IMR-90 (cell line): Measurements from ENCODE around the gene KIF1B. TPM values are rescaled to one million over a fixed set of nuclear protein-coding genes. Genes with fewer than 3 reads are reported as not detected.

Experiments used
- ATAC-seq: fragments of 200-7000 bp; cut with Tn5 transposase; 2 replicates; pipeline ENCODE4 v1.9.1; 2020; ENCODE audit warnings: low read depth, mild to moderate bottlenecking, moderate library complexity
- BruUV-seq: library from RNA; stranded (reverse); fragments of 400-500 nt; replicated peaks from 2 replicates; lab custom pipeline; 2021; lab: Mats Ljungman, UMichigan
- CTCF ChIA-PET: fragments of 300-600 bp; formaldehyde crosslinking; extraction: SDS; loops from one replicate; lab custom pipeline; 2021; ENCODE audit warnings: antibody characterized with exemption; lab: Yijun Ruan, JAX
- POLR2A ChIA-PET: fragments of 300-600 bp; sonication (Branson Sonifier 250); formaldehyde crosslinking; loops from one replicate; lab custom pipeline; 2022; ENCODE audit warnings: antibody characterized with exemption; ENCODE audit not compliant: unreplicated experiment; lab: Charles Lee
- DNase-seq: peaks from one replicate; pipeline ENCODE4 v3.0.0; 2013
- H2AFZ ChIP-seq: replicated peaks from 2 replicates; pipeline ENCODE3; 2013; ENCODE audit warnings: low read length, mild to moderate bottlenecking; ENCODE audit not compliant: poor library complexity
- H2AK5ac ChIP-seq: 2 replicates; pipeline ENCODE4 v1.6.1; 2013; ENCODE audit warnings: low read depth, low read length, inconsistent platforms
- H2AK9ac ChIP-seq: replicated peaks from 2 replicates; pipeline ENCODE3; 2013; ENCODE audit warnings: mild to moderate bottlenecking, low read depth, low read length, moderate library complexity; ENCODE audit not compliant: poor library complexity
- H2BK120ac ChIP-seq: 2 replicates; pipeline ENCODE4 v1.6.1; 2013; ENCODE audit warnings: low read depth, low read length, inconsistent platforms
- H2BK15ac ChIP-seq: 3 replicates; pipeline ENCODE4 v1.6.1; 2013; ENCODE audit warnings: low read depth, low read length, inconsistent platforms
- H2BK20ac ChIP-seq: 2 replicates; pipeline ENCODE4 v1.6.1; 2013; ENCODE audit warnings: low read depth, mild to moderate bottlenecking, inconsistent platforms, low read length, moderate library complexity
- H2BK5ac ChIP-seq: 2 replicates; pipeline ENCODE4 v1.6.1; 2013; ENCODE audit warnings: mild to moderate bottlenecking, low read depth, low read length, inconsistent platforms; ENCODE audit not compliant: poor library complexity, severe bottlenecking
- H3K14ac ChIP-seq: replicated peaks from 2 replicates; pipeline ENCODE4 v1.6.1; 2013; ENCODE audit warnings: low read depth, low read length, inconsistent platforms
- H3K18ac ChIP-seq: 2 replicates; pipeline ENCODE4 v1.6.1; 2013; ENCODE audit warnings: low read depth, low read length, control low read depth
- H3K23ac ChIP-seq: 2 replicates; pipeline ENCODE4 v1.6.1; 2013; ENCODE audit warnings: low read depth, low read length, inconsistent platforms
- H3K27ac ChIP-seq: 2 replicates; pipeline ENCODE4 v1.5.1; 2013; ENCODE audit warnings: mild to moderate bottlenecking, control low read depth, low read length; ENCODE audit not compliant: insufficient read depth
- H3K27me3 ChIP-seq: 2 replicates; pipeline ENCODE4 v1.6.1; 2013; ENCODE audit warnings: low read length; ENCODE audit not compliant: control insufficient read depth, insufficient read depth
- H3K36me3 ChIP-seq: 2 replicates; pipeline ENCODE4 v1.6.1; 2013; ENCODE audit warnings: low read length, mixed read lengths; ENCODE audit not compliant: control insufficient read depth, insufficient read depth
- H3K4ac ChIP-seq: 2 replicates; pipeline ENCODE4 v1.6.1; 2013; ENCODE audit warnings: low read depth, low read length, inconsistent platforms
- H3K4me1 ChIP-seq: 2 replicates; pipeline ENCODE4 v1.6.1; 2013; ENCODE audit warnings: low read length, mixed read lengths; ENCODE audit not compliant: control insufficient read depth, insufficient read depth
- H3K4me2 ChIP-seq: 2 replicates; pipeline ENCODE4 v1.6.1; 2013; ENCODE audit warnings: low read depth, mild to moderate bottlenecking, control low read depth, low read length, moderate library complexity
- H3K4me3 ChIP-seq: 2 replicates; pipeline ENCODE4 v1.5.1; 2013; ENCODE audit warnings: low read depth, mild to moderate bottlenecking, control low read depth, low read length, moderate library complexity; ENCODE audit not compliant: insufficient read depth
- H3K56ac ChIP-seq: 2 replicates; pipeline ENCODE4 v1.6.1; 2013; ENCODE audit warnings: low read length, inconsistent platforms; ENCODE audit not compliant: insufficient read depth; ENCODE audit errors: extremely low read depth
- H3K79me1 ChIP-seq, 2 experiments: 2 replicates each; pipeline ENCODE4 v1.6.1; 2013; ENCODE audit warnings: low read length in 2 of 2, inconsistent platforms in 1 of 2, low read depth in 1 of 2
- H3K9ac ChIP-seq: 2 replicates; pipeline ENCODE4 v1.6.1; 2013; ENCODE audit warnings: low read depth, low read length, control low read depth
- H3K9me1 ChIP-seq: 2 replicates; pipeline ENCODE4 v1.6.1; 2013; ENCODE audit warnings: low read length, inconsistent platforms; ENCODE audit not compliant: insufficient read depth
- H3K9me3 ChIP-seq: 2 replicates; pipeline ENCODE4 v1.6.1; 2013; ENCODE audit warnings: low read length; ENCODE audit not compliant: control insufficient read depth, insufficient read depth
- H4K20me1 ChIP-seq: 2 replicates; pipeline ENCODE4 v1.6.1; 2013; ENCODE audit warnings: low read length, inconsistent platforms; ENCODE audit not compliant: insufficient read depth
- H4K5ac ChIP-seq: 2 replicates; pipeline ENCODE4 v1.6.1; 2013; ENCODE audit warnings: mild to moderate bottlenecking, low read depth, low read length, control low read depth
- H4K8ac ChIP-seq, 2 experiments: 2 replicates each; pipeline ENCODE4 v1.6.1; 2013; ENCODE audit warnings: low read depth in 2 of 2, low read length in 2 of 2, control low read depth in 1 of 2, inconsistent platforms in 1 of 2
- H4K91ac ChIP-seq: 2 replicates; pipeline ENCODE4 v1.6.1; 2013; ENCODE audit warnings: low read depth, low read length, inconsistent platforms; ENCODE audit not compliant: insufficient read depth
- BHLHE40 ChIP-seq: fragments of 150-350 bp; IDR thresholded peaks from 2 replicates; pipeline ENCODE4 v1.6.1; 2016; ENCODE audit warnings: mild to moderate bottlenecking, low read depth, low read length
- CEBPB ChIP-seq: IDR thresholded peaks from 2 replicates; pipeline ENCODE4 v1.6.1; 2012; ENCODE audit warnings: low read depth, low read length, improper control_type of control experiment
- CHD1 ChIP-seq: IDR thresholded peaks from 2 replicates; pipeline ENCODE4 v1.6.1; 2012; ENCODE audit warnings: low read depth, low read length, improper control_type of control experiment
- CTCF ChIP-seq: conservative IDR thresholded peaks from 2 replicates; pipeline ENCODE4 v1.5.1; 2012; ENCODE audit warnings: mild to moderate bottlenecking, low read depth, low read length, improper control_type of control experiment
- FOS ChIP-seq: fragments of 150-350 bp; IDR thresholded peaks from 2 replicates; pipeline ENCODE4 v1.6.1; 2016; ENCODE audit warnings: low read depth, low read length
- MAFK ChIP-seq: IDR thresholded peaks from 2 replicates; pipeline ENCODE4 v1.6.1; 2012; ENCODE audit warnings: low read depth, low read length, improper control_type of control experiment
- MAZ ChIP-seq: IDR thresholded peaks from 2 replicates; pipeline ENCODE4 v1.6.1; 2012; ENCODE audit warnings: low read depth, mild to moderate bottlenecking, low read length, improper control_type of control experiment, moderate library complexity, borderline replicate concordance
- MXI1 ChIP-seq: IDR thresholded peaks from 2 replicates; pipeline ENCODE4 v1.6.1; 2012; ENCODE audit warnings: low read depth, mild to moderate bottlenecking, low read length, moderate library complexity, borderline replicate concordance
- POLR2A ChIP-seq: IDR thresholded peaks from 2 replicates; pipeline ENCODE4 v1.6.1; 2012; ENCODE audit warnings: mild to moderate bottlenecking, low read depth, low read length
- RAD21 ChIP-seq: IDR thresholded peaks from 2 replicates; pipeline ENCODE4 v1.6.1; 2012; ENCODE audit warnings: low read length, improper control_type of control experiment
- RCOR1 ChIP-seq: IDR thresholded peaks from 2 replicates; pipeline ENCODE4 v1.6.1; 2012; ENCODE audit warnings: mild to moderate bottlenecking, low read length, improper control_type of control experiment; ENCODE audit not compliant: insufficient replicate concordance
- RFX5 ChIP-seq: IDR thresholded peaks from 2 replicates; pipeline ENCODE4 v1.8.0; 2012; ENCODE audit warnings: low read depth, mild to moderate bottlenecking, low read length, moderate library complexity
- SMC3 ChIP-seq: fragments of 150-350 bp; IDR thresholded peaks from 2 replicates; pipeline ENCODE4 v1.6.1; 2016; ENCODE audit warnings: low read depth, mild to moderate bottlenecking, antibody characterized with exemption, low read length, moderate library complexity
- WGBS, 2 experiments: methylation state at CpG; one replicate each; pipeline versions ENCODE4 v1.1.5 to v1.1.7; 2013; ENCODE audit warnings: missing lambda C conversion rate in 2 of 2; ENCODE audit not compliant: insufficient read length in 1 of 2; ENCODE audit errors: extremely low coverage in 2 of 2; 5-methylcytosine and 5-hydroxymethylcytosine counted together
- dilution Hi-C: fragments of 300-500 bp; cut with HindIII; formaldehyde crosslinking; loops from one replicate; pipeline ENCODE4 v1.14.3; 2018; ENCODE audit warnings: low sequenced_read_pairs; ENCODE audit not compliant: unreplicated experiment
- in situ Hi-C: fragments of 300-500 bp; cut with MboI; formaldehyde crosslinking; loops from 3 replicates; pipeline ENCODE4 v1.14.3; 2019; ENCODE audit warnings: low sequenced_read_pairs, inconsistent platforms, mixed read lengths
- intact Hi-C: fragments of 100-400 bp; cut with micrococcal nuclease; formaldehyde crosslinking; loops from 2 replicates; pipeline ENCODE4 v1.10.0; 2022
- polyA plus RNA-seq, 3 experiments: library from polyadenylated mRNA; depleted of rRNA; stranded (reverse); fragments of >200 nt; gene quantifications; 2 replicates each; pipeline ENCODE4 v1.2.3, GENCODE V29; 2012; ENCODE audit warnings: low replicate concordance in 1 of 3
- total RNA-seq: library from RNA; depleted of rRNA; stranded (reverse); fragments of >200 nt; gene quantifications from 2 replicates; pipeline ENCODE4 v1.2.3, GENCODE V29; 2012
- TF ChIP-seq, protein P1 (sequence below): fragments of 150-350 bp; IDR thresholded peaks from 2 replicates; pipeline ENCODE4 v1.6.1; 2017; ENCODE audit warnings: mild to moderate bottlenecking, antibody characterized with exemption, low read length, low read depth

The KIF1B gene
- total and polyA plus RNA-seq, 2 of the 4 experiments (the other 2 are of a cell fraction): 13.0 to 21.1 TPM

DNA sequence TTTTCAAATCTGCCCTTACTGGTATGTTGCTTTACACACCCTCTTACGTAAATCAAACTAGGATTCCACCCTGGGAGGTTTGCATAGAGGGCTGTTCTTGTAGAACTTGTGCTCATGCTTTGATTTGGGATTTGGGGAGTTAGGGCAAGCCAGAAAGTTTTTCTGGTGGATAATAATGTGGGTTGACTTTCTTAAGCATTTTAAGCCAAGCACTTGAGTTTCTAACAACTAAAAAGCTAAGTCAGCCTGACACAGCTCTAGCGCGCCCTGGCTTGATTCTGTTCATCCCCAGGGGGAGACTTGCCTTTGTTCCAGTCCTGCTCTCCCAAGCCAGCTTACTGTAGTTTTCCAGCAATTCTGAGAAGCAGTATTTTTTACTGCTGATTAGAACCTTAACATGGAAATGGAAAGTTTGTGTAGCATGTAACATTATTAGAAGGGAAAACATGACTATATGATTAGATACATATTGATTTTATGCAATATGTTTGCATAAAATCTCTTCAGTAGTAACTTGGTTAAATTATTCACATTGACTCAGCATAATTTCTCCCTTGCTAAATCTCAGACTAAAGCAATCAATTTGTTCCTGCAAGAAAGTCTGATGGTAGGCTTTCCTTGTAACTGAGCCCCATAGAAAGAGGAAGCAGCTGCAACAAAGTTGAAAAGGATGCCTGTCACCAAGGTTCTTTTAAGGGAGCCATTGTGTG lies 177.5 kb downstream of the KIF1B start:
- H3K23ac ChIP-seq: peak overlapping the region; percentile 85
- peak; percentile 82 for DNase-seq
- H4K20me1 ChIP-seq: no peaks in the 10 kb centered on the region
- peak overlapping the region; percentile 62 for H3K4me2 ChIP-seq
- H3K56ac ChIP-seq: peak overlapping the region; percentile 79
- H4K8ac ChIP-seq: peak overlapping the region; percentile 25 to 83
- in situ Hi-C loops (no loop called here), dilution Hi-C loops (no loop called here), intact Hi-C loops (loop anchor here (1.0 kb wide), 1 partner anchor 10 kb away; no protein-coding TSS in a partner anchor)
- CTCF ChIA-PET: interaction anchor here (0.6 kb wide), 1 partner anchor 478 kb away, joined by 3 read pairs; no protein-coding TSS in a partner anchor
- no peak overlapping the region for H2AK5ac ChIP-seq
- peak overlapping the region; percentile 80 for H3K27ac ChIP-seq
- peak overlapping the region; percentile 88 for H2BK120ac ChIP-seq
- BruUV-seq: no TSS peak
- ATAC-seq: peak; percentile 84
- H3K9me1 ChIP-seq: peaks cover 11% of the 10 kb centered on the region; the same call in 1 of the 2 replicates
- H2BK5ac ChIP-seq: peak overlapping the region; percentile 76
- H3K14ac ChIP-seq: peak overlapping the region; percentile 75
- H2BK20ac ChIP-seq: peak overlapping the region; percentile 89; the same call in 1 of the 2 replicates
- H2BK15ac ChIP-seq: peak overlapping the region; percentile 59; the same call in 2 of the 3 replicates
- no peaks in the 10 kb centered on the region for H3K27me3 ChIP-seq
- peak overlapping the region; percentile 79 for H4K91ac ChIP-seq
- peaks cover 13% of the 10 kb centered on the region for H3K4me1 ChIP-seq
- H3K36me3 ChIP-seq: no peaks in the 10 kb centered on the region
- H3K4me3 ChIP-seq: no peak overlapping the region
- H3K4ac ChIP-seq: peak overlapping the region; percentile 64
- POLR2A ChIA-PET: interaction anchor here (0.6 to 1.9 kb wide), 3 partner anchors 12 to 1509 kb away, joined by 3 to 22 read pairs (median 3); partner anchors contain the start of genes ENO1 and PGD
- H3K9ac ChIP-seq: peak overlapping the region; percentile 19
- H3K18ac ChIP-seq: peak overlapping the region; percentile 87
- H2AK9ac ChIP-seq: no peak overlapping the region
- H2AFZ ChIP-seq: peak overlapping the region; percentile 29
- H4K5ac ChIP-seq: peak overlapping the region; percentile 99
- no CpG with 5 or more reads among the region's 3 CpGs for WGBS, 2 experiments
- H3K79me1 ChIP-seq: 0 out of 4 replicates have a peak, but pooled peaks cover 0 to 7% of the 10 kb centered on the region in 2 experiments
- no peaks in the 10 kb centered on the region for H3K9me3 ChIP-seq
- TF ChIP-seq CHD1 (no peak), RCOR1 (no peak), MAFK (peak; percentile 92), CEBPB (peak; percentile 62; the same call in 1 of the 2 replicates), FOS (no peak), MAZ (no peak), RAD21 (no peak), RFX5 (no peak), MXI1 (no peak), BHLHE40 (no peak), SMC3 (no peak), POLR2A (no peak), CTCF (peak; percentile 27; the same call in 1 of the 2 replicates)
- TF ChIP-seq, protein P1, sequence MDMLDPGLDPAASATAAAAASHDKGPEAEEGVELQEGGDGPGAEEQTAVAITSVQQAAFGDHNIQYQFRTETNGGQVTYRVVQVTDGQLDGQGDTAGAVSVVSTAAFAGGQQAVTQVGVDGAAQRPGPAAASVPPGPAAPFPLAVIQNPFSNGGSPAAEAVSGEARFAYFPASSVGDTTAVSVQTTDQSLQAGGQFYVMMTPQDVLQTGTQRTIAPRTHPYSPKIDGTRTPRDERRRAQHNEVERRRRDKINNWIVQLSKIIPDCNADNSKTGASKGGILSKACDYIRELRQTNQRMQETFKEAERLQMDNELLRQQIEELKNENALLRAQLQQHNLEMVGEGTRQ: no peak
